CD4-positive, alpha-beta T cell treated with Interleukin-15 for 4 hours (primary cell): ENCODE results near the gene ADCYAP1R1.

Experiments
- DNase-seq: peaks from one replicate; pipeline ENCODE4 v3.0.0-alpha.2; 2020; ENCODE audit warnings: low spot score

Gene ADCYAP1R1

DNA sequence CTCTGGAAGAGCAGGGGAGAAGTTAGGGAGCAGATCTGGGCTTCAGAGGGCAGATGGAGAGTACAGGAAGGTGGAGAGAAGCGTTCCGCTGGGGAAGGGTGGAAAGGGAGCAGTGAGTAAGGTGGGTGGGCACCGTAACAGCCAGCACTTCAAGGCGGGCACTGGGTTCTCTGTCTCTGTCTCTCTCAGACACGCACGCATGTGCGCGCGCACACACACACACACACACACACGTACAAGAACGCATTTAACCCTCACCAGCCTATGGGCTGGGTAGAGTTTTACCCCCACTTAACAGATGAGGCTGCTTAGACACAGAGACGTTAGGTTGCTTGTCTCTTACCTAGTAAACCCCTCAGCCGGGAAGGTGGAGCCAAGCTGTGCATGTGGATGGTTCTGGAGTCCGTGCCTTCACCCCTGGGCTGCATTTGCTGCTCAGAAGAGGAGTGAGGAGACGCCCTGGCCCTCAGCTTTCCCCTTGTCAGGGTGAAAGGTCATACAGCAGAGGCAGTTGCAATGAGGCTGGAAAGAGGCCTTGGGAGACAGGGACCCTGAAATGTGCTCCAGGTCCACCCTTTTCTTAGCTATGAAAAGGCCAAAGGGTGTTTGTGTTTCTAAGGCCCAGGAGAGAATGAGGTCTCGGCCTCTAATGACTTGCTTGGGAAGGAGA lies 16.0 kb downstream of the ADCYAP1R1 start:
- no peak for DNase-seq

DNA sequence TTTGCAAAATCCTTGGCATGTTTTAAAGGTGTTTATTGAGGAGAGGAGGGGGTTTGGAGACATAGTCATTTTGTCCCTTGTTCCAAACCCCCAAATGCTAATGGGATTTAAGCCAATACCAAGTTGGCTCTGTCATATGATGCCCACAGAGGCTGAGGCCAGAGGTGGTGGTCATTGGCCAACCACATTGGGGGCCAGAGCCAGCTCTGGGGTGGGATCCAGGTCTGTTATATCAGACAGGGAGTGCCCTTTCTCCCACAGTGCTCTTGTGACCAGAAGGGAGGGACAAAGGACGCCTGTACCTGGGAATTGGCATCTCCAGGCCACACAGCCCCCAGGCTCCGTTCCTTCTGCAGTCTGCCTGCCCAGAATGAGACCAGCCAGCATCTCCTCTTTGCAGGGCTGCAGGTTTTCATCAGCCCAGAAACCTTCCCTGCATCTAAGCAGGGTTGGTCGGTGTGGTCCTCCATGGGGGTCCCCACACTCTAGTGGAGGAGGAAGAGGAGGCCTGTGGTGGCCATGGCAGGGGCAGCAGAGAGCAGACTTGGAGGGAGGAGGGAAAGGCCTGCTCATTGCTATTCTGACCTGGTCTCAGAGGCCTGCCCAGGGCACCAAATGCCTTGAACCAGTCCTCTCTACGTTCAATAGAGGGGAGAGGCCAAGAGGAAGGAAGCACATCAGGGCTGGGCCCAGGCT lies 17.9 kb downstream of the ADCYAP1R1 start:
- no peak for DNase-seq

DNA sequence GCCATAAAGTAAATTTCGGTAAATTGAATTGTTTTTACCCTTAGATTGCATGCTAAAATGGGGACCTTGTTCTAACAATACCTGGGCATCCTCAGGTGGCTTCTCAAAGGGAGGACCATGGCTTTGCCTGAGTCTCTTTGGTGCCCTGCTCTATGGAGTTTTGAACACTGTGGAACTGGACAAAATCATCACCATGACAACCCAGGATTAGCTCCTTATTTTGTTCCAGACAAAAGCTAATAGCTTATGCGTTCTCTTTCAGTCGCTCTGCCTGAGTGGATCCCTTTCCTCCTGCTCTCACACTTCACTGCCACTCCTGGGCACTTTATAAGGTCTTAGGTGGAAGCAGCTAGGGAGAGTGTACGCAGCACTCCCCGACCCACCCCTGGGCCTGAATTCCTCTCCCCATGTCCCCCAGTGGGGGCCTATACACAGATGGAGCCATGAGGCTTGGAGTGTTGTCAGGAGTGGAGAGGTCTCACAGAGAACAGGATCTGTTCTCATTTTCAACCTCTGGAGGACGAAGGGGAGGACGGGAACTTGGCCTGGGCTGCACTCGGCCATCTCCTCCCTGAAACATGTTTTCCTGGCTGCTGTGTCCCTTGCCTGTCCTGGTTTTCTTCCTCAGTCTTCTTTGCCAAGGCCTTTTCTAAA lies 19.0 kb downstream of the ADCYAP1R1 start:
- DNase-seq: no peak

DNA sequence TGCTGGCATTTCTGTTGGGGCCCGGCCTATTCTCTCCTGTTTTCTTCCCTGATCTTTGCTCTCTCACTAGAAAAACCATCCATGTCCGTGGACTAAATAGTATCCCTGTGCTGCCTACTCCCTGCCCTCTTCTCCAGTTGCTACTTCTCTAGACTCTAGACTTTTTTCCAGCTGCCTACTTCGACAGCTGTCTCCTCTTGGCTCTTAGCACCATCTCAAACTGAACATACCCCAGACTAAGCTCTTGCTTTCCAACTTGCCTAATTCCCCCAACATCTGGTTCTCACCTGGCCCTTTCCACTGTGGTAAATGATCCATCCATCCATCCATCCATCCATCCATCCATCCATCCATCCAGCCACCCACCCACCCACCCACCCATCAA lies 19.5 kb downstream of the ADCYAP1R1 start:
- no peak for DNase-seq

DNA sequence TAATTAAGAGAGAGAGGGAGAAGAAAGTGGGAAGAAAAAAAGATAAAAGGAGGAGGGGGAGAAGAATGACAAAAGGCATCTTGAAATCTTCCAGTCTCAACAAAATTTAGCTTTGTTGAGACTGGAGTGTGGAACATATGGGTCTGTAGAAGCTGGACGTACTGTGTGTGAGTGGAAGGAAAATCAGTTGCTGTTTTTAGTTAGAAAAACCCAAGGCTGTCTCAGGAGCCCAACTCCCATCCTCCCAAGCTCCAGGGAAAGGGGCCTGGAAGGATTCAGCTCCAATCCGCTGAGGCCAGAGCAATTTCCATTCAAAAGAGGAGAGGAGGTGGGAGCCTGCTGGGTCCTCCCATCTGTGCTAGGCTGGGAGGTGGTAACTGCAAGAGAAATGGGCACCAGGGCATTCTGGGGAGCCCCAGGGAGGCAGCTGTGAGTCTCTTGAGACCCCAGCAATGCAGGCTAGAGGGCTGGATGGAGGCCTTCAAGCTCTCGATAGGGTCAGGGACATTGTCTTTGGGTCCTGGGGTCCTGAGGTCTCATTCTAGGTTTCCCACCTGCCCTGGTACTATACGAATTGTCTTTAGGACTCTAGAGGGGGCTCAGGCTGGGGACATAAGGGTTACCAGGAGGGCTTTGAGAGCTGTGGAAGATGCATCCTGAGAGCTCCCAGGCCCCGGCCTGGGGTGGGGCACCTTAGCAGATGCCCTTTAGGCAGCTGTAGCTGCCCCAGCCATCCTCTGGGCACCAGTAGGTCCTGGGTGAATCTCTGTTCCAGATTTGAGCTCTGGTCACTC lies 21.4 kb downstream of the ADCYAP1R1 start:
- DNase-seq: no peak

DNA sequence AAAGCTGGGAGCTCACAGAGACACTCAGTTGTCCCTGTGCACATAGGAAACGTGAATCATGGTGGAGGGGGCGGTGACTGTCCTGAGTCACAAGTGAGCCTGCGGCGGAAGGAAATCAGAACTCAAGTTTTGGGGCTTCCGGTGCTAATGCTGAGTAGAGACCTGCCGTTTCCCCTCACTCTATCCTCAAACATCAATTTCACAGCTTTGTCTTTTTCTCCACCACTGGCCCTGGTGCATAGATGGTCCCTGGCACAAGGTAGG lies 21.9 kb downstream of the ADCYAP1R1 start:
- no peak for DNase-seq

- DNase-seq: no peak
Observed at GRCh38 chr7:31074403-31075085, 22.4 kb downstream of the ADCYAP1R1 start.

GRCh38 chr7:31075086-31075405 lies 22.9 kb downstream of the ADCYAP1R1 start:
- no peak for DNase-seq

DNA sequence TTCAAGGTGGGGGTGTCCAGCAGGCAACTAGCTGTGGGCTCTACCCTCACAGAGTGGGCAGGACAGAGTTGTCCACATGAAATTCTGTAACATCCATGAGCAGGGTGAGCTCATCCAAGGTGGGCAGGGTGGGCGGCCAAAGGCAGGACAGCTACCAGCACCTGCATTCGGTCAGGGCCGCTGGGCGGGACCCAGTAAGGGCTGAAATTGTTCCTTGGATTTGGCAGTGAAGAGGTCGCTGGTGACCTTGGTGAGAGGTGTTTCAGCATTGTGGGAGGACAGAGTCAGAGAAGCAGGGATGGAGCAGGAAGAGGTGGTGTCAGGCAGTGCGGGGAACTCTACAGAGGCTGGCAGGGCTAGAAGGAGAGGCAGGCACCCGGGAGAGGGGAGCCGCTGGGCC lies 23.9 kb downstream of the ADCYAP1R1 start:
- DNase-seq: no peak

DNA sequence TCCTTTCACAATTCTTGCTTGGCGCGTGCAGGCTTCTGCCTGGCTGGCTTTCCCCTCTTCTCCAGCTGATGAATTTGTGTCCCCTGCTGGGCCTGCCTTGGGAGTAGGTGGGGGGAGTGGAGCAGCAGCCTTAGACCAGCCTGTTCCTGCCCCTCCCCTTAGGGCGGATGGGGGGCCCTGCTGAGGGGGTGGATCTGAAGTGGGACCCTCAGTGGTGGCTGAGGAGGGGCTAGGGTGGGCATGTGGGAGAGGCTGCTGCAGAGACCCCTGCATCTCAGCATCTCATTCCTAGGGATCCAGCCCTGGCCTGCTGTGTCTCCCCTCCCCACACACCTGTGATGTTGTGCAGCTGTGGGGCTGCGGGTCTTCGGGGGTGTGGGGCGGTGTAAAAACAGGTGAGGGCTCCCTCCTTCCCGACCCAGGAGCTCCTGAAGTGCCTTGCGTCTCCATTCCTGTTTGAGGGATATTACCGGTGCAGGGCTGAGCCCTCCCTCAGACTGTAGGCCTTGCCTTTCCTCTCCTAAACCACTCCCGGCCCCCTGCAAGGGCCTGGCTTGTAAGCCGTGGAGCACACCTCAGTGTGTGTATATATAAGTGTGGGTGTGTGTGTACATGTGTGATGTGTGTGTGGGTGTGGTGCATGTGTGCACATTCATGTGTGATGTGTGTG lies 24.7 kb downstream of the ADCYAP1R1 start:
- DNase-seq: no peak

GRCh38 chr7:31077484-31078362 lies 25.6 kb downstream of the ADCYAP1R1 start:
- DNase-seq: no peak

DNA sequence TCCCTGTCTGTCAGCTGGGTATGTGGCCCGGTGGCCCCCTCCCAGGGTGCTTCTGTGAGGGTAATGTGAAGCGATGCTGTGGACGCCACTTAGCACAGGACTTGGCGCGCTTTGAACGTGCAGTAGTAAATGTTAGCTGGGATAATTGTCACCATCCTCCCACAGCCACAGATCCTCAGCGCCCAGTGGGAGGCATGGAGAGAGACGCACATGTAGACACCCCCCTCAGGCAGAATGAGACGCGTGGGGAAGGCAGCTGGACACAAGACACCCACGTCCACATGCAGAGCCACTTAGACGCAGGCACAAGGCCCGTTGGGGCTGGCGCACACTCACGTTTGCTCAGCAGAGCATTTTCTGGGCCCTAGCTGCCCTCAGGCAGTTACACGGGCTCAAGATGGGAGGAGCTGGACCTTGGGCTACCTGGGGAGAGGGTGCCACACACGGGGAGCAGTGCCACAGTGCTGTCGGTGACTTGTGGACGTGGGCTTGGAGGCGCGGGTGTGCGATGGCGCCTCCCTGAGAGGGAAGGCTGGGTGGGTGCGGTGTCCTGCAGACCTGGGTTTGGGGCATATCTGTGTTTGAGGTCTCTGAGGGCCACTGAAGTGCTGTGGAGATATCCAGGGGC lies 26.4 kb downstream of the ADCYAP1R1 start:
- no peak for DNase-seq

- DNase-seq: no peak
Observed at GRCh38 chr7:31079126-31079823, 27.2 kb downstream of the ADCYAP1R1 start.

GRCh38 chr7:31079824-31080511 lies 27.9 kb downstream of the ADCYAP1R1 start:
- DNase-seq: no peak

DNA sequence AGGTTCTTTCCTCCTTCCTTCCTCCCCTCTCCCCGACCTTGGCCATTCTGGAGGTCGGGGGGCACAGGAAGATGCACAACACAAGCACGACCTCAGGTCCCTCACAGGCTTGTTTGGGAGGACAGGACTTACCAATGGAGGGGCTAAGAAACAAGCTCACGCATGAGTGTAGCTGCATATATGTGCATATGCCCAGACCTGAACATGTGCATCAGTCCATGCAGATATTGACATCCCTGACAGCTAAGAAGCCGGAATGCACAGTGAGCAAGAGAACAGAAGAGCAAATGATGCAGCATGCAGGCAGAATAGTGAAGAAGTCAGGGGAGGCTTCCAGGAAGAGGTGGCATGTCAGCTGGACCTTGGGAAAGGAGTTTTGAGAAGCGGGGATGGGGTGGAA lies 28.7 kb downstream of the ADCYAP1R1 start:
- DNase-seq: no peak

DNA sequence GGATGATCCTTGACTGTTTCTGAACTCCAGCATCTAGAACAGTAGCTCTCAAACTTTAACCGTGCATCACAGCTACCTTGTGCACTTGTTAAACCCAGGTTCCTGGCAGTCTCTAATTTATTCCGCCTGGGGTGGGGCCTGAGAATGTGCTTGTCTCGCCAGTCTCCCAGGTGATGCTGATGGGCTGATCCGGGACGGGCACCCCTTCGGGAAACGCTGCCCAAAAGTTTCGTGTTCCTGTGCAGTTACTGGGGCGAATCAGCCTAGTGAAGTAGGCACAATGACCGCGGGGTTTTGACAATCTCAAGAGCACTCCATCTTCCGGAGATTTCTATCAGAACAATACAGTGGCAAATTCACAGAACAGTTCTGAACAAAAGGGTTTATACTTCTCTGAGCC lies 29.9 kb downstream of the ADCYAP1R1 start:
- no peak for DNase-seq

DNA sequence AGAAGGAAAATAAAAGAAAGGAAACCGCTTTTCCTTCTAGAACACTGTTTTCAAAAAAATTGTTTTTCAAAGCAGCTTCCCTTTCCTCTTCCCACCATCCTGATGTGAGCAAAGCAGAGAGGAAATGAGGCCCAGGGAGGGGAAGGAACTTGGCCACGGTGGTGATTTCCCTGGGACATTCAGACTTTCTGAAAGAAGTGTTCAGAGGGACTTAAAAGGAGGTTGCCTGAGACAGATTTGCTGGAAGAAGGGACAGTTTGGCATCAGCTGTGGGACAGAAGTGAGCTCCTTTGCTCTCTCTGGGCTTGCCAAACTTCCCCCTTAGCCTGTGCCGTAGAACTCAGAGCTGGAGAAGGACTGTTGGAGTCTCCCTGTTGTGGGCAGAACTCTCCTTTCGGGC lies 30.3 kb downstream of the ADCYAP1R1 start:
- DNase-seq: no peak

GRCh38 chr7:31083210-31083786 lies 31.2 kb downstream of the ADCYAP1R1 start:
- no peak for DNase-seq

DNA sequence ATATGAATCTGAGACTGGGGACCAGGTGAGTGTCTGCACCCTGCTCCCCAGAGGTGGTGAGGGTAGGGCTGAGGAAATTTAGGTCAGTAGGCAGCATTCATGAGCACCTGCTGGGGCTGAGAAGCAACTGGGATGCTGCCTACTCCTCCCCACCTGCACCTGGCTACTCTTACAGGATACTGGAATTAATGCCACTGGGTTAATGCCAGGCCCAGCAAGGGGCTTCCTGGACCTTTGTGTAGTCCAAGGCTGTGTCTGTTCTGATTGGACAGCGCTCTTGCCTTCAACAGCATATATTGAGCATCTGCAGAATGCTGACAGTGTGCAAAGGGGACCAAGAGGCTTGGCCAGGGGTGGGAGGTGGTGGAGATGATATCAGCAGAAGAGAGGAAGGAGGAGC lies 32.1 kb downstream of the ADCYAP1R1 start:
- DNase-seq: no peak
